GDM1 (cell line): ENCODE data around the gene DDX51.

ENCODE experiments used
- DNase-seq: peaks from one replicate; lab custom pipeline; 2025; lab: John Stamatoyannopoulos, UW

Gene DDX51, protein sequence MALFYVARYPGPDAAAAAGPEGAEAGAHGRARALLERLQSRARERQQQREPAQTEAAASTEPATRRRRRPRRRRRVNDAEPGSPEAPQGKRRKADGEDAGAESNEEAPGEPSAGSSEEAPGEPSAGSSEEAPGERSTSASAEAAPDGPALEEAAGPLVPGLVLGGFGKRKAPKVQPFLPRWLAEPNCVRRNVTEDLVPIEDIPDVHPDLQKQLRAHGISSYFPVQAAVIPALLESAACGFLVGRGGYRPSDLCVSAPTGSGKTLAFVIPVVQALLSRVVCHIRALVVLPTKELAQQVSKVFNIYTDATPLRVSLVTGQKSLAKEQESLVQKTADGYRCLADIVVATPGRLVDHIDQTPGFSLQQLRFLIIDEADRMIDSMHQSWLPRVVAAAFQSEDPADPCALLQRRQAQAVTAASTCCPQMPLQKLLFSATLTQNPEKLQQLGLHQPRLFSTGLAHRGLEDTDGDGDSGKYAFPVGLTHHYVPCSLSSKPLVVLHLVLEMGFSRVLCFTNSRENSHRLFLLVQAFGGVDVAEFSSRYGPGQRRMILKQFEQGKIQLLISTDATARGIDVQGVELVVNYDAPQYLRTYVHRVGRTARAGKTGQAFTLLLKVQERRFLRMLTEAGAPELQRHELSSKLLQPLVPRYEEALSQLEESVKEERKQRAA

GRCh38 chr12:132144115-132144809 is at the start of gene DDX51, which contains the start of gene NOC4L:
DDX51 (minus strand) TSS chr12:132144319; CDS start chr12:132144296, 23 bp downstream.
NOC4L (plus strand) TSS chr12:132144457; CDS start chr12:132144489, 32 bp downstream.
- peak; percentile 94 for DNase-seq

- no peak for DNase-seq
These were observed 47.8 kb upstream of the DDX51 start for GRCh38 chr12:132191715-132192553.

DNA sequence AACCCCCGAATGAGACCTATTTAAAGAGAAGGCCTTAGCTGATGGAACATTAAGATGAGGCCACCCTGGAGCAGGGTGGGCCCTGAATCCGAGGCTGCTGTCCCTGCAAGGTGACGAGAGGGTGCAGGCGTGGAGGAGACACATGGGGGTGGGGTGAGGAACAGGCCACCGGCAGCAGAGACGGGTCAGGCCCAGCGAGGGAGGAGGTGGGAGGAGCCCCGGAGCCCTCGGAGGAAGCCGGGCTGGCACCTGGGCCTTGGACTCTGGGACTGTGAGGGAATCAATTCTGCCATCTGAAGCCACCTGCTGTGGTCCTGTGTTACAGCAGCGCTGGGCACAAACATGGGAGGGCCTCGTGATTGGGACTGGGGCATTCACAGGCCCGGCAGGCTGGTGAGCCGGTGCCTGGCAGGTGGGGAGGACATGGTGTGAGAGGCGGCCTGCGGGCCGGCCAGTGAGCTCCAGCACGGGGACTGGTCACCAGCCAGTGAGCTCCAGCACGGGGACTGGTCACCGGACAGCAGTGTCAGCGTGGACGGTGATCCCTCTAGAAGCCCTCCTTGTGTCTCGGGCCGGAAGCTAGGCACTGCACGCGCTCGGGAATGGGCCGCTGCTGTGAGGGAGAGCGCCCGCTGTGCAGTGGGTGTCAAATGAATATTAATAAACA is 46.8 kb upstream of the DDX51 start:
- no peak for DNase-seq

GRCh38 chr12:132190012-132190755 is 46.1 kb upstream of the DDX51 start:
- DNase-seq: no peak

- DNase-seq: peak; percentile 72
These were observed 45.4 kb upstream of the DDX51 start for GRCh38 chr12:132189378-132190011.

- no peak for DNase-seq
These were observed 44.8 kb upstream of the DDX51 start for GRCh38 chr12:132188916-132189325.

GRCh38 chr12:132188451-132188901 is 44.4 kb upstream of the DDX51 start:
- DNase-seq: no peak

DNA sequence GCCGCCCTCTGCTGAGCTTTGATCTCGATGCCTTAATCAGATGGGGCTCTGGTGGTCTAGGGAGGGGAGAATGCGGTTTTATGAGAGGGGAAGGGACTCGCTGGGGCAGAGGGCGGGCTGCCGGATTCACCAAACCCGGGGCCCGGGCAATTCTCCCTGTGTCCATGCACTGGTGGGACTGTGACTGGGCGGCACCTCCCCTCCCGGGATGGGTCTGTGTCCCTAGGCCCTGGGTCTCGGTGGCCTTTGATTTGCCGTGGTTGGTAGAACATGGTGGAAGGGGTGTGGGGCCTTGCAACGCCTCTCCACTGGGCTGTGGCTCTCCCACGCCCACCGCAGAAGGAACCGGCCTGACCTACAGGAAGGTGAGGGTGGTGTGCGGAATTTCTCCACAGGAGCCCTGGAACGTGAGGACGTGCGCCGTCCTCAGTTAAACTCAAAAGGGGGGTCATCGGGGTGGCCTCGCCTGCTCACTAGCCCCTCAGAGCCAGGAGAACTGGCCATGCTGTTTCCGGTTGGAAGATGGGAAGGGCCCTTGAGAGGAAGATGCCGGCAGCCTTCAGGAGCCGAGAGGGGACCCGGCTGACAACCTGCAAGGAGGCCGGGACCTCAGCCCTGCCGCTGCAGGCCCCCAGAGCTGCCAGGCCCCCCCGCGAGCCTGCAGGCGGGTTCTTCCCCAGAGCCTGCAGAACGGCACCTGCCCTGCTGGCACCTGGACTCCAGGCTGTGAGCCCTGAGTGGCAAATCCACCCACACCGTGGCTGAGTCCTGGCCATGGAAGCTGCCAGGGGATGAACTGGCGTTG is 43.7 kb upstream of the DDX51 start:
- no peak for DNase-seq

DNA sequence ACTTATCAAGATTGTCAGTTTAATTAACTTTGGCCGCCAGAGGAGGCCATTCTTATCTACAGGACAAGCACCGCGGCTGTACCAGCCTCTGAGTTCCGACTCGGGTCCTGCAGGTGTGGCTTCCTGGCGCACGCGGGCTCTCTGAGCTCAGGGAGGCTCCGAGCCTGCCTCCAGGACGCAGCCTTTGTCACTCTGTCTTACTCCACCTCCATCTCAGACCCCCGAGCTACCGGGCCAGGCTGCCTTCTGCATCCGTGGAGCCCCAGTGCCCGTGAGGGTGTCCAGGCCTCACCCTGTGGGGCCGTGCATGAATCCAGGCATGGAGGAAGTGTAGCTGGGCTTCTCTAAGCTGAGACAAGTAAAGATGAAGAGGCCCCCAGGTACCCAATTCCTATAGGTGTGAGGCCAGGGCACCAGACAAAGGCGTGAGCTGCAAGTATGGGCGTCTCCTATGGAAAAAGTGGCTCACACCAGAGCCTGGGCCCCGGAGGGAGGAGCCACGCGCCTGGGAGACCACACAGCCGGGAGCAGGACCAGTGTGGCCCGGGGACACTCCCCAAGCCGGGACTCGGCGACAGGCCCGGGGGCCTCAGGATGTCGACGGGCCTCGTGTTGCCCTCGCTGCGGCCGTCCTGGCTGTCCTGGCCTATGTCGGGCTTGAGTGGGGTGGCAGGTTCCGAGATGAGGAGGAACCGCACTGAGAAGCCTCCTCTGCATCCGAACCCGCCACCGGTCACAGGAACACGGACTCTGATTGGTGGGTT is 42.9 kb upstream of the DDX51 start:
- DNase-seq: no peak

GRCh38 chr12:132186208-132186856 is 42.2 kb upstream of the DDX51 start:
- DNase-seq: no peak

- no peak for DNase-seq
These were observed 41.6 kb upstream of the DDX51 start for GRCh38 chr12:132185705-132186104.

GRCh38 chr12:132182711-132183365 is 38.7 kb upstream of the DDX51 start:
- no peak for DNase-seq

DNA sequence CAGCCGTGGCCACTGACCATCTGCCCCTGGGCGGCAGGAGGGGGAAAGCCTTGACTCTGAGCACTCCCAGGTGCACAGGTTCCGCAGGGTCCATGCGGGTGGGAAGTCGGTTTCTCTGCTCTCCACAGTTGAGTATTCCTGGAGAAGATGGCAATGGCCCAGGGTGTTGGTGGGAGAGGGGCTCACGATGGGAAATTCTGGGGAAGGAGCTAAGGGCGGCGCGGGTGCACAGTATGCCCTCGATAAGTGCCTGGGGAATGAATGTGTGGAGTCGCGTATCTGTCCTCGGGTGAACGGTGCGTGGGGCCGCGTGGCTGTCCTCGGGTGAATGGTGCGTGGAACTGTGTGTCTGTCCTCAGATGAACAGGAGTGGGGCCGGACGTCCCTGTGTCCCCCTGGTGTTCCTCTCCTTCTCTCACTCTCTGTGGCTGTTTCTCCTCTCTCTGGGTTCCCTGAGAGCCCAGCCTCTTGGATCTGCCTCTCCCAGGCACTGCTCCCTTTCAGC is 38.1 kb upstream of the DDX51 start:
- DNase-seq: no peak

DNA sequence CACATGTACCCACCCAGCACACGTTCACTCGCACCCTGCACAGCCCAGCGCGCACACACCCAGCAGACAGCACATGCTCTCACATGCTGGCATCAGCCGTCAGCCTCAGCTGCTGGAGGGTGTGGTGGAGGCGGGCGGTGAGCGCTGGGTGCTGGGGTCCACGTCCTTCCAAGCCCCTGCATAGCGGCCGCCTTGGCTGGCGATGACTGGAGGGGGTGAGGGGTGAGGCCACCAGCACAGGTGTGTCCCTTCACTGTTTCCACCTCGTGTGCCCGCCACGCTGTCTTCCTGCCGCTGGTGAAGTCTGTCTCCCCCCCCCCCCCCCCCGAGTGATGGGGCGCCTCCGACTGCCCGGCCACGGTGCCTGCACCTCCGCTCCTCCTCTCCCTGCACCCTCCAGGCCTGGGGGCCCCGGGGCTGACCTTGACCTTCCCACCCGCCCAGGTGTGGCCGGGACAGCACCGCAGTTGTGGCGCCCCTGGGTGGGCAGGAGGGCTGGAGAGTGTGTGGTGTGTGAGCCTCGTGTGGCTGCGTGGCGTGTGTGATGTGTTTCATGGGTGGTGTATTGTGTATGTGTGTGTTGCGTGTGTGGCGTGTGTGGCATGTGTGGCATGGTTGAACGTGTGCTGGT is 37.6 kb upstream of the DDX51 start:
- DNase-seq: no peak

- no peak for DNase-seq
These were observed 36.8 kb upstream of the DDX51 start for GRCh38 chr12:132180648-132181546.
